Body of pancreas (tissue), 4 donors: Measurements from ENCODE around the gene NRP2.

Source experiments
- CTCF ChIP-seq, 7 experiments: fragments of 450-650 bp in 4 of 7; fragments of 200-600 bp in 3 of 7; sonication (generic) in 3 of 7; IDR thresholded peaks; one replicate each; pipeline ENCODE4 v1.5.1; 2016 to 2019; ENCODE audit warnings: antibody characterized with exemption in 7 of 7
- POLR2A ChIP-seq, 3 donors: fragments of 450-650 bp; IDR thresholded peaks; one replicate each; pipeline ENCODE4 v1.6.1; 2016; ENCODE audit warnings: antibody characterized with exemption in 3 of 3, mild to moderate bottlenecking in 2 of 3

GRCh38 chr2:205722283-205722918, 40.1 kb downstream of the NRP2 start:
- TF ChIP-seq CTCF (IDR thresholded peaks at IDR 0.05): no peak
- TF ChIP-seq POLR2A (IDR thresholded peaks at IDR 0.05): no peak
